C4-2B (cell line): ENCODE measurements around the gene ANKRD44.
"Not testable (repeated sequence)": the region's sequence is repeated elsewhere in the genome, so short reads cannot be mapped to it uniquely, and the experiment has no call there.

Experiments
- H3K27ac ChIP-seq: fragments of 450-650 bp; 2 replicates; pipeline ENCODE4 v1.5.1; 2017
- ZFX ChIP-seq: fragments of 450-650 bp; IDR thresholded peaks from 2 replicates; pipeline ENCODE4 v1.6.1; 2017
- TF ChIP-seq, protein P1 (sequence below): fragments of 450-650 bp; conservative IDR thresholded peaks from 2 replicates; pipeline ENCODE4 v1.5.1; 2017; ENCODE audit warnings: mild to moderate bottlenecking

Gene ANKRD44

DNA sequence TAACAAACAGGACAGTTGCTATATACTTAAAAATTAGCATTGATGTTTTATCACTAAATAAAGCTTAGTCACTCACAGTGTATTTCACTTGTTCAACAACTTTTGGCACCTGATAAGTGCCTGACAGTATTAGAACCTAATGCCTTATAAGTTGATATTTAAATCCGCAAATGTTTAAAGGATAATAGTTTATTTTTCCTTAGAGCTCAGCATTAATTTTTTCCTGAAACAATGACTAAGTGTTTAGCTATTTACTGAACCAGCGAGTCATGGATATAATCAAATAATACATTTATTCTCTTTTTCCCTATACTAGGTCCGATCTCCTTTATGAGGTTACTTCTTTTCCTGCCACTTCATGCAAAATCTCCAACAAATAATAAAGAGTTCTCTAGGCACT lies 238.0 kb downstream of the ANKRD44 start:
- H3K27ac ChIP-seq = no peak overlapping the region
- TF ChIP-seq ZFX = no peak
- TF ChIP-seq, protein P1, sequence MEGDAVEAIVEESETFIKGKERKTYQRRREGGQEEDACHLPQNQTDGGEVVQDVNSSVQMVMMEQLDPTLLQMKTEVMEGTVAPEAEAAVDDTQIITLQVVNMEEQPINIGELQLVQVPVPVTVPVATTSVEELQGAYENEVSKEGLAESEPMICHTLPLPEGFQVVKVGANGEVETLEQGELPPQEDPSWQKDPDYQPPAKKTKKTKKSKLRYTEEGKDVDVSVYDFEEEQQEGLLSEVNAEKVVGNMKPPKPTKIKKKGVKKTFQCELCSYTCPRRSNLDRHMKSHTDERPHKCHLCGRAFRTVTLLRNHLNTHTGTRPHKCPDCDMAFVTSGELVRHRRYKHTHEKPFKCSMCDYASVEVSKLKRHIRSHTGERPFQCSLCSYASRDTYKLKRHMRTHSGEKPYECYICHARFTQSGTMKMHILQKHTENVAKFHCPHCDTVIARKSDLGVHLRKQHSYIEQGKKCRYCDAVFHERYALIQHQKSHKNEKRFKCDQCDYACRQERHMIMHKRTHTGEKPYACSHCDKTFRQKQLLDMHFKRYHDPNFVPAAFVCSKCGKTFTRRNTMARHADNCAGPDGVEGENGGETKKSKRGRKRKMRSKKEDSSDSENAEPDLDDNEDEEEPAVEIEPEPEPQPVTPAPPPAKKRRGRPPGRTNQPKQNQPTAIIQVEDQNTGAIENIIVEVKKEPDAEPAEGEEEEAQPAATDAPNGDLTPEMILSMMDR = no peak

DNA sequence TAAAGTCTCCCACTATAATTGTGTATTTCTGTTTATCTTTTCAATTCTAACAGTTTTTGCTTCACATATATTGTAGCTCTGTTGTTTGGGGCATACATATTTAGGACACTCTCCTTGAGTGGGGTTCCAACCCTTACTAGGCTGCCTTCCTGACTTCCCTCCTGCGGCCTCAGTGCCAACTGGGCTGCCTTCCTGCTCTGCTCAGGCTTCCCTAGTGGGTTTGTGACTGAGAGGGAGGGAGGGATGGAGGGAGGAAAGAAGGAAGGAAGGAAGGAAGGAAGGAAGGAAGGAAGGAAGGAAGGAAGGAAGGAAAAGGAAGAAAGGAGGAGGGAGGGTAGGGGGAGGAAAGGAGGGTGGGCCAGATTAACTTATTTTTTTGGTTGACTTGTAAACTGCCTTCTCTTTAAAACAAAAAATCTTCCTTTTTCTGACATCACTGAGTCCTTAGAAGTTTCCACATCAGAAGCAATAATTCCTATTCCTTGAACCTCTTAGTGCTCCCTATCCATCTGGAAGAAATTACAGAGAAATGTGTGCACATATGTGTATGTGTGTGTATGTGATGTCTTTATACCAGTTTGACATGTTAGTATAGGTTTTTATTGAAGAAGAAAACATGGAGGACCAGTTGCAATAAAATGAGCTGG lies 238.7 kb downstream of the ANKRD44 start:
- H3K27ac ChIP-seq = no peak overlapping the region

DNA sequence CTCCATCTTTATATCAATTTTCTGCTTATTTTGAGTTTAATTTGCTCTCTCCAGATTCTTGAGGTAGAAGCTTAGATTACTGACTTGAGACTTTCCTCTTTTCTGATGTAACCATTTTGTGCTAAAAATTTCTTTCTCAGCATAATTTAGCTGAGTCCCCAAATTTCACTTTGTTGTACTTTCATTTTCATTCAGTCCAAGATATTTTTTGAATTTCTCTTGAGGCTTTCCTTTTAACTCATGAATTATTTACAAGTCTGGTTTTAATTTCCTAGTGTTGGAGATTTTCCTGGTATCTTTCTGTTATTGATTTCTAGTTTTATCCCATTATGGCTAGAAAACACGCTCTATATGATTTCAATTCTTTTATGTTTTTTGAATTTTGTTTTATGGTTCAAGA lies 239.4 kb downstream of the ANKRD44 start:
- H3K27ac ChIP-seq = no peak overlapping the region
- TF ChIP-seq, protein P1 = no peak
- TF ChIP-seq ZFX = no peak

More for the DNA sequence above, 238.7 kb downstream of the ANKRD44 start:
- TF ChIP-seq, protein P1 = no peak
- no peak for TF ChIP-seq ZFX

DNA sequence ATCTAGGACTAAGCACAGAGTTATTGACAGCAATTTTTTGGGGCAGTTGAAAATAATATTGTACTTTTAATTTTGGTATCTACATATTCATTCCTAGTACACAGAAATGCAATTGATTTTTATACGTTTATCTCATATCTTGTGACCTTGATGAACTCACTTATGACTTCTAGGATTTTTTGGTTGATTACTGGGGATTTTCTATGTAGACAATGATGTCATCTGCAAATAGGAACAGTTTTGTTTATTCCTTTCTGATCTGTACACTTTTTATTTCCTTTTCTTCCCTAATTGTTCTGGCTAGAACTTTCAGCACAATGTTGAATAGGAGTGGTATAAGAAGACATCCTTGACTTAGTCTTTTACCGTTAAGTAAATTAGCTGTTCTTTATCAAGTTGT lies 240.6 kb downstream of the ANKRD44 start:
- no peak overlapping the region for H3K27ac ChIP-seq
- TF ChIP-seq, protein P1 = no peak
- TF ChIP-seq ZFX = no peak

DNA sequence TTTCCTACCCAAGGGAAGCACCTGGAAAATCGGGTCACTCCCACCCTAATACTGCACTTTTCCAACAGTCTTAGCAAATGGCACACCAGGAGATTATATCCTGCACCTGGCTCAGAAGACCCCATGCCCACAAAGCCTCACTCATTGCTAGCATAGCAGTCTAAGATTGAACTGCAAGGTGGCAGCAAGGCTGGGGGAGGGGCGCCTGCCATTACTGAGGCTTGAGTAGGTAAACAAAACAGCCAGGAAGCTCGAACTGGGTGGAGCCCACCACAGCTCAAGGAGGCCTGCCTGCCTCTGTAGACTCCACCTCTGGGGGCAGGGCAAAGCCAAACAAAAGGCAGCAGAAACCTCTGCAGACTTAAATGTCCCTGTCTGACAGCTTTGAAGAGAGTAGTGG lies 248.0 kb downstream of the ANKRD44 start:
- H3K27ac ChIP-seq = not testable (repeated sequence)

DNA sequence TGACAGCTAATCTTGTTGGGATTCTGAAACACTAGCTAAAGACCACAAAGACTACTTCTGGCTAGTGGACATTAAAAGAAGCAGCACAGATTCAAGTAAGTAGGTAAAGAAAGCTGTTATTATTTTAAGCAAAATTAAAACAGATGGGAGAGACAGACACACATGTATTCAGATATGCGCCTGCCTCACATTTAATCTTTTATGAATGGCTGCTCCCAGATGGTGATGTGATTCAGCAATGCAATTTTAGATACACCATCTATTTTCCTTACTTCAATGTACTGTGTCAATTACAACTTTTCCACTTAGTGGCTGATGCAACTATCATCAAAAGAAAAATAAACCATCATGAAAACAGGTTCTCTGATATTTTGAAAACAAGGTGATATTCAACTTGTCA lies 251.1 kb downstream of the ANKRD44 start:
- no peak overlapping the region for H3K27ac ChIP-seq
- no peak for TF ChIP-seq ZFX
- TF ChIP-seq, protein P1 = no peak

DNA sequence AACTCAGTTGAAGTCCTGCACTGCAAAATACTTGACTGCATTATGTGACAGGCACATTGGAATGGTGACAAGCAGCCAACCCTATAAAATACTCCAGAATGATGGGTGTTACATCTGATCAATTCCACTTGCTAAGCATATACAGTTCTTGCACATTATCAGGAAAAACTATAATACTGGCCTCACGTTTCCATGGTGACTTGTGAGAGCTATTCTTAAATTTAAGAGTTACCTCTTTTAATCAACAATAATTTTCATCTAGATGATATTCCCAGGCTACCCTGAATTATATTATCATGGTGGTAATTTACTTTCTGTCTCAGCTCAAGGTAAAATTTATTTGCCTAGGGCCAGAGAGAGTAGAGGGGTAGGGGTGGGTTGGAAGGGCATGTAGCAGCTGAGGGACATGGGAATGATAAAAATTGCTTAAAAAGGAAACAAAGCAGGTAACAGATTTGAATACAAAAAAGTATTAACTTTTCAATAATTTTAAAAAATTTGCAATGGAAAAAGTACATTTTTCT lies 251.7 kb downstream of the ANKRD44 start:
- TF ChIP-seq ZFX = no peak
- TF ChIP-seq, protein P1 = no peak
- no peak overlapping the region for H3K27ac ChIP-seq

DNA sequence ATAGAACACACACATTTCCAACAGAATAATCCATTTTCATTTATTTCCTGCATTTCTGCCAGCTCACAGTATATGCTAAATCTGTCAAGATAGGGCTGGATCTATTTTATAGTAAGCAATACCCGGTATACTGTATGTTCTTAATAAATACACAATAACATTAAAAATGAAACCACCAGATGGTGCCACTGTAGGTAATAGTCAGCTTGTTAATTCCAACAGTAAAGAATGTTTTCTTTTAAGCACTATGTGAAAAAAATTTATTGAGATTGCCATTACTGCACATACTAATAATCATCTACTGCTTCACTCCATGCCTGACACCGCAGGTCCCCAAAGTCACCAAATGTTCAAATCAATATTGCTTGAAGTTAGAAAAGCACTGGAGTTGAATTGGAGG lies 252.6 kb downstream of the ANKRD44 start:
- H3K27ac ChIP-seq = no peak overlapping the region
- no peak for TF ChIP-seq ZFX
- TF ChIP-seq, protein P1 = no peak; the same call in 1 of the 2 replicates
